Ascending aorta (tissue), 2 donors: ENCODE results near the gene HOXA2. TPM values are rescaled to one million over a fixed set of nuclear protein-coding genes. Genes with fewer than 3 reads are reported as not detected.

Experiments
- DNase-seq, 2 donors: peaks; one replicate each; pipeline ENCODE4 v3.0.0-alpha.2; 2019; ENCODE audit warnings: low spot score in 2 of 2
- H3K27ac ChIP-seq, 2 donors: fragments of 200-600 bp; sonication (generic); one replicate each; pipeline ENCODE4 v1.5.1; 2016 to 2017; ENCODE audit warnings: mild to moderate bottlenecking in 1 of 2
- H3K27me3 ChIP-seq: fragments of 200-600 bp; sonication (generic); one replicate; pipeline ENCODE4 v1.5.1; 2017
- H3K36me3 ChIP-seq, 2 donors: fragments of 200-600 bp; sonication (generic); one replicate each; pipeline ENCODE4 v1.5.1; 2016
- H3K4me1 ChIP-seq, 2 donors: fragments of 200-600 bp; sonication (generic); one replicate each; pipeline ENCODE4 v1.5.1; 2016 to 2017; ENCODE audit warnings: mild to moderate bottlenecking in 1 of 2
- H3K4me3 ChIP-seq, 2 donors: fragments of 200-600 bp; sonication (generic); one replicate each; pipeline ENCODE4 v1.5.1; 2016 to 2017; ENCODE audit warnings: mild to moderate bottlenecking in 1 of 2
- H3K9me3 ChIP-seq, 2 donors: fragments of 200-600 bp; sonication (generic); one replicate each; pipeline ENCODE4 v1.5.1; 2016
- intact Hi-C: fragments of 100-400 bp; cut with DNase I; formaldehyde crosslinking; loops from one replicate; pipeline ENCODE4 v1.15.1; 2023
- total RNA-seq: library from RNA; depleted of rRNA; stranded (reverse); fragments of >200 nt; gene quantifications from one replicate; pipeline ENCODE4 v1.1.0, GENCODE V29; 2016
- TF ChIP-seq, protein P1 (sequence below), 3 experiments: fragments of 200-600 bp in 2 of 3; fragments of 450-650 bp in 1 of 3; sonication (generic) in 2 of 3; IDR thresholded peaks; one replicate each; pipeline ENCODE4 v1.5.1; 2016 to 2019; ENCODE audit warnings: antibody characterized with exemption in 3 of 3, mild to moderate bottlenecking in 1 of 3, moderate library complexity in 1 of 3

The HOXA2 gene
- total RNA-seq, 1 donor from 2014 or later = 36.5 TPM

GRCh38 chr7:27114881-27115220 is 12.4 kb upstream of the HOXA2 start:
- Histone ChIP-seq H3K27me3 (no peaks in the 10 kb centered on the region), H3K4me3 (peak overlapping the region; percentile 63 to 66), H3K4me1 (peaks cover 4 to 20% of the 10 kb centered on the region in 2 donors), H3K27ac (peak overlapping the region; percentile 89 to 97), H3K36me3 (no peaks in the 10 kb centered on the region), H3K9me3 (no peaks in the 10 kb centered on the region)
- intact Hi-C loops = loop anchor here (2.0 to 10.0 kb wide), 4 partner anchors 16 to 1300 kb away; partner anchors contain the start of genes CREB5, HIBADH and HOXA4
- TF ChIP-seq, protein P1, sequence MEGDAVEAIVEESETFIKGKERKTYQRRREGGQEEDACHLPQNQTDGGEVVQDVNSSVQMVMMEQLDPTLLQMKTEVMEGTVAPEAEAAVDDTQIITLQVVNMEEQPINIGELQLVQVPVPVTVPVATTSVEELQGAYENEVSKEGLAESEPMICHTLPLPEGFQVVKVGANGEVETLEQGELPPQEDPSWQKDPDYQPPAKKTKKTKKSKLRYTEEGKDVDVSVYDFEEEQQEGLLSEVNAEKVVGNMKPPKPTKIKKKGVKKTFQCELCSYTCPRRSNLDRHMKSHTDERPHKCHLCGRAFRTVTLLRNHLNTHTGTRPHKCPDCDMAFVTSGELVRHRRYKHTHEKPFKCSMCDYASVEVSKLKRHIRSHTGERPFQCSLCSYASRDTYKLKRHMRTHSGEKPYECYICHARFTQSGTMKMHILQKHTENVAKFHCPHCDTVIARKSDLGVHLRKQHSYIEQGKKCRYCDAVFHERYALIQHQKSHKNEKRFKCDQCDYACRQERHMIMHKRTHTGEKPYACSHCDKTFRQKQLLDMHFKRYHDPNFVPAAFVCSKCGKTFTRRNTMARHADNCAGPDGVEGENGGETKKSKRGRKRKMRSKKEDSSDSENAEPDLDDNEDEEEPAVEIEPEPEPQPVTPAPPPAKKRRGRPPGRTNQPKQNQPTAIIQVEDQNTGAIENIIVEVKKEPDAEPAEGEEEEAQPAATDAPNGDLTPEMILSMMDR (IDR thresholded peaks at IDR 0.05) = no peak
- no peak for DNase-seq

- no peaks in the 10 kb centered on the region for H3K36me3 ChIP-seq
- DNase-seq = no peak
- no peaks in the 10 kb centered on the region for H3K27me3 ChIP-seq
- H3K4me3 ChIP-seq = peak overlapping the region; percentile 63 to 81
- H3K9me3 ChIP-seq = no peaks in the 10 kb centered on the region
- peaks cover 6 to 20% of the 10 kb centered on the region in 2 donors for H3K4me1 ChIP-seq
- peak overlapping the region; percentile 89 to 97 for H3K27ac ChIP-seq
- intact Hi-C loops = loop anchor here (2.0 to 10.0 kb wide), 5 partner anchors 17 to 1301 kb away; partner anchors contain the start of genes CBX3, CREB5, HIBADH and HNRNPA2B1
- TF ChIP-seq, protein P1 (IDR thresholded peaks at IDR 0.05) = no peak
Observed at GRCh38 chr7:27113991-27114769, 11.7 kb upstream of the HOXA2 start.

DNA sequence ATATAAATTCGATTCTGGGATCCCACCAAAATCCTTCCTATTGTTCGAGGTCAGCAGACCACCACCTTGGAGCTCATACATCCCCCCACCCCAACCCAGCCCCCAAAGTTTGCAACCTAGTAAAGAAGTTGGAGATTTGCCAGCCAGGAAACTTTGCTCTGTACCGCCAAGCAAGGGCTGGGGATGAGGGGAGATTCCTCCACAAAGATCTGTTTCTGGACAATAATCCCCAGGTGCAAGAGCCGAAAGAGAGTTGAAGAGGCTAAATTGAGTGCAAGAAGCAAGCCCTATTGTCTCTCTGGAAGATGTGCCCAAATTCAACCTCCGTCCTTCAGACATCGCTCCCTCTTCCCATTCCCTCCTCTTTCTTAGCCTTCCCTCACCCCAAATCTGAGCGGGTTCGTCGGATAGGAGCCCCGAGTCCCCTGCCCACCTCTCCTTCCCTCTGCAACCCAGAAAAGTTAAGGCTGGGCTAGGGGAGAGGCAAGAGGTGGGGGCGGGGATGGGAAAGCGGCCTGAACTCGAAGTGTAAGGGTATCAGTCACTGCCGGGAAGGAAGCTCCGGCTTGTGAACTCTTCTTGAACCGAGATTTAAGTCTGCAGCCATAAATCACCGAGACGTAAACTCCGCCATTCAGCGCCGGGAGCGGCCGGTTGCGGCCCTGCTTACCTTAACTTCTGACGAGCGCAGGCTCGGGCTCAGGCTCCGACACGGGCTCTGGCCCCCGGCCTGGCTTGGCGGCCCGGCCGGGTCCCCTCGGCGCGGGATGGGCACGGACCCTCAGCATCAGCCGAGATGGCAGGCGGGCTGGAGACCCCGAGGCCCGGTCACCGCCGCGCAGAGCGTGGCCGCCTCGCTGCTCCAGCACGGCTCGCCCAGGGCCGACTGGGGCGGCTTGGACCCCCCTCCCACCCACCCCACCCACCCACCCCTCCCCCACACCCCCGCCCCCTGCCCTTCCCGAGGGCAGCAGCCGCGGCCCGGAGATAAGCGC is 10.8 kb upstream of the HOXA2 start:
- peaks cover 8 to 15% of the 10 kb centered on the region in 2 donors for H3K4me1 ChIP-seq
- peak overlapping the region; percentile 63 to 81 for H3K4me3 ChIP-seq

GRCh38 chr7:27112361-27112760 is 9.9 kb upstream of the HOXA2 start:
- H3K36me3 ChIP-seq = no peaks in the 10 kb centered on the region
- TF ChIP-seq, protein P1 (IDR thresholded peaks at IDR 0.05) = no peak
- H3K9me3 ChIP-seq = no peaks in the 10 kb centered on the region
- H3K4me3 ChIP-seq = peak overlapping the region; percentile 63 to 81
- H3K27ac ChIP-seq = peak overlapping the region; percentile 89 to 97
- intact Hi-C loops = loop anchor here (2.0 to 10.0 kb wide), 3 partner anchors 550 to 1302 kb away; partner anchors contain the start of genes CBX3, CREB5, HIBADH and HNRNPA2B1
- H3K4me1 ChIP-seq = peaks cover 8 to 17% of the 10 kb centered on the region in 2 donors
- no peaks in the 10 kb centered on the region for H3K27me3 ChIP-seq
- no peak for DNase-seq

More for the DNA sequence above, 10.8 kb upstream of the HOXA2 start:
- no peak for DNase-seq
- no peaks in the 10 kb centered on the region for H3K9me3 ChIP-seq
- no peaks in the 10 kb centered on the region for H3K27me3 ChIP-seq
- TF ChIP-seq, protein P1 (IDR thresholded peaks at IDR 0.05) = no peak
- intact Hi-C loops = loop anchor here (2.0 to 10.0 kb wide), 3 partner anchors 549 to 1302 kb away; partner anchors contain the start of genes CBX3, CREB5, HIBADH and HNRNPA2B1
- peak overlapping the region; percentile 89 to 97 for H3K27ac ChIP-seq
- no peaks in the 10 kb centered on the region for H3K36me3 ChIP-seq

DNA sequence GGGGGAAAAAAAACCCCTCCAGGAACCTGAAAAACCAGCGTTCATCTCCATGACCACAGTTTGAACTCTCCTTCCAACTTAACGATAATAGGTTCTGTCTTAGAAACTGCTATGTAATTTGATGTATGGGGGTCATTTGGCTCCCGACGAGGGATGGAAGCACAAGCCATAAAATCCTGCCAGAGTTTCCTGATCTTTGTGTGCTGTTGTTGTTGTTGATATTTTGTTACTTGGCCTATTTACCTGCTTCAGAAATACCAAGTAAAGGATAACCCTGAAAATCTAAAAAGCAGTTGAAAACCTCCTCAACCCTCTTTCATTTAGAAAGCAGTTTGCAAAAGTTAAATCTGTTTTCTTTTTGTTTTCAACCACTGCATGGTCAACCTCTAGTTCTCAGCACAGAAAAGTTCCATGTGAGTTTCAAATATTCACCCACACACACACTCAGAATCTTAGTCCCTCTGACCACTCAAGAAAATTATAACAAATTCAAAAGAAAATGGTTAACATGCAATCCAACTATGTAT is 9.3 kb upstream of the HOXA2 start:
- H3K9me3 ChIP-seq = no peaks in the 10 kb centered on the region
- peak overlapping the region; percentile 1 to 63 for H3K4me3 ChIP-seq
- intact Hi-C loops = loop anchor here (2.0 to 10.0 kb wide), 4 partner anchors 550 to 1303 kb away; partner anchors contain the start of genes CBX3, CREB5, HIBADH and HNRNPA2B1
- no peaks in the 10 kb centered on the region for H3K36me3 ChIP-seq
- H3K4me1 ChIP-seq = peaks cover 8 to 20% of the 10 kb centered on the region in 2 donors
- H3K27ac ChIP-seq = peak overlapping the region; percentile 89 to 97
- H3K27me3 ChIP-seq = no peaks in the 10 kb centered on the region
- DNase-seq = no peak
- TF ChIP-seq, protein P1 (IDR thresholded peaks at IDR 0.05) = no peak
